RCC 7860 (cell line): Measurements from ENCODE around the gene PTPRE.
"Not testable (repeated sequence)": the region's sequence is repeated elsewhere in the genome, so short reads cannot be mapped to it uniquely, and the experiment has no call there.

ENCODE experiments used
- DNase-seq: peaks from one replicate; pipeline ENCODE4 v3.0.0-alpha.2; 2015; ENCODE audit warnings: low spot score
- FAIRE-seq: peaks from 2 replicates; lab custom pipeline; 2012; peaks lifted over from hg19 to GRCh38; lab: Jason Lieb, UNC

Gene PTPRE

DNA sequence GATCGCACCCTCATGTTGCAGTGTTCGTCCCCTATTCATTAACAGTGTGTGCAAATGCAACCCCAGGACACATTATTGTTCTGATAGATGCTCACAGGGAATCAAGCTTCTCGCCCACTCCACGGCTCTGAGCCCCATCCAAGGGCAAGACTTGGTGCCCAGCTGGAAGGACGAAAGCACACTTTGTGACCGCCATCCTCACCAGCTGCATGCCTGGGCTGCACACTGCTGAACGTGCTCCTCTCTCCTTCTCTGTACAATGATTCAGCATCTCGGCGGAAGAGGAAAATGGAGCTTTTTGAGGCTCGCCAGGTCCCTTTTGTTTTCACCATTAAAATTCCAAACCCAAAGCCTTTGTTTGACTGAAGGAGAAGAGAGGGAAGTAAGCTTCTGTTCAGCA lies 177.5 kb downstream of the PTPRE start:
- no peak for DNase-seq
- no peak for FAIRE-seq

DNA sequence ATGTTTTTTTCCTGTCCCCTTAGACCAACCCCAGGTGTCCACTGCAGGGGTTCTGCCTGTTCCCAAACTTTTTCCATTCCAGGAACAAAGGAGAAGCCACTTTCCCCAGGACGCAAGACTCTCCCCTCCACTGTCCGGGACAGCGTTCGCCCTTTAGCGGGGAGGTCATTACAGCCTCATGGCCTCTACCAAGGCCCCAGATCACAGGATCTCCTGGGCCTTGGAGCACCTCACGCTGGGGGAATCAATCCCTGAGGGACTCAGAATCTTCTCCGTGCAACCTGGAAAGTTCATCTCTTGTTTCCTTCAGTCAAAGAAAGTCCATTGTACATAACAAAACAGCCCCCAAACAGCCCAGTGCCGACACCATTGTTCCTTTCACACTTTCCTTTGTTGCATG lies 178.1 kb downstream of the PTPRE start:
- FAIRE-seq, result no peak
- no peak for DNase-seq

DNA sequence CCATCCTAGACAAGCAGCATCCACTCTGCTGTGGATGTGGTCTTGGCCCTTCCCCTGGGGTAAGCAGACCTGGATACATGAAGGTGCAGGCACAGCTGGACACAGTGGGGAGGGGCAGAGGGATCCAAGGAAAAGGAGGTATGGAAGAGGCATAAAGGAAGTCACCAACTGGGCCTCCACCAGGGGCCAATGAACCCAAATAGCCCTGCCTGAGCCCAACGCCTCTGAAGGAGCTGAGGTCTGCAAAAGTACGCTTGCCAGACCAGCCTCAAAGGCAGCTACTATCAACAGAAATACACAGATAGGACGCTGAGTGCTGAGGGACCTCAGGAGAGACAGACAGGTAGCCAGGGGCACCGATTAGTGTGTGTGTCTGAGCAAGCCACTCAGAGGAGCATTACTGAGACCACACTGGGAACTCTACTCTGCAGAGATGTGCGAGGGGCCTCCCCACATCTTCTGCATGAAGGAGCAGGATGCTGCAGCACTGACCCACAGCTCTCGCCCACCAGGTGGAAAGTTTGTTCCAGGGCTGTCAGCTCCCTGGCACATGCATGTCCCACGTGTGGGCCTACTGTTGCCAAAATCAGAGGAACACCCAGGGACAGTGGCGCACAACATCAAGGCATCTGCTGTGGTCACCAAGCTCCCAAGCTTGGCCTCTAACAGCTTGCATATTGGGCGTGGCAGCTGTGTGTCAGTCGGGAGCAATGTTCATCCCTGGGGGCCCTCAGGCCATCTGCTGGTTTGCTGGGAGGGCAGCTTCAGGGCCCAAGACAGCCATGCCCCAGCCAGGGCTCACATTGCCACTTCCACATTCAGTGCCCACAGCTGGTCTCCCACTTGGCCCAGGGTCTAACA lies 179.3 kb downstream of the PTPRE start:
- DNase-seq (no peak), FAIRE-seq (no peak)

DNA sequence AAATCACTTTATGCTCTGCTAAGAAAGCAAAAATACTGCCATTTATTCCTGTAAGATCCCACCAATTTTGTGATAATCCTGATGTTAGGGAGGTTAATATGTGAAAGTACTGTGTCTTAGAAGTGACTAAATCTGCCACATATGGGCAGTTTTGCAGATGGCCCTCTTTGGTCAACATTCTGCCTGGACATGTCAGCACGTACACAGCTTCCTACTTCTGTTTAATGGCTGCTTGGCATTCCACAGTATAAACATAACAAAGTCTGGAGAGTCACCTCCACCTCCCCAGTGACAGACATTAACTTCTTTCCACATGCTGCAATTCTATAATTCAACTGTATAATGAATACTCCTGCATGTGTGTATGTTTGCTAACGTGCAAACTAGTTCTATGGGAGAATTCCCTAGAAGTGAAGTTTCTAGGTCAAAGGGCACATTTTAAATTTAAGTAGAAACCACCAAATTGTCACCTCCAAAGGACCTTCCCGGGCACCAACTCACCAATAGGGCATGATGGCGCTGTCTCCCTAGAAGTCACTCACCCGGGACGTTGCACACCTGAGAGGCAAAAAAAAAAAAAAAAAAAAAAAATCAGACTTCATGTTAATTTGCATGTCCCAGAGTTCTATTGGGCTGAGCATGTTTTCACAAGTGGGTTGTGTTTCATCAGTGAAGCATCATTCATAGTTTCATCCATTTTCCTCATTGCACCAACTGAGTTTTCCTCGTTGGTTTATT lies 180.4 kb downstream of the PTPRE start:
- FAIRE-seq (no peak), DNase-seq (no peak)

DNA sequence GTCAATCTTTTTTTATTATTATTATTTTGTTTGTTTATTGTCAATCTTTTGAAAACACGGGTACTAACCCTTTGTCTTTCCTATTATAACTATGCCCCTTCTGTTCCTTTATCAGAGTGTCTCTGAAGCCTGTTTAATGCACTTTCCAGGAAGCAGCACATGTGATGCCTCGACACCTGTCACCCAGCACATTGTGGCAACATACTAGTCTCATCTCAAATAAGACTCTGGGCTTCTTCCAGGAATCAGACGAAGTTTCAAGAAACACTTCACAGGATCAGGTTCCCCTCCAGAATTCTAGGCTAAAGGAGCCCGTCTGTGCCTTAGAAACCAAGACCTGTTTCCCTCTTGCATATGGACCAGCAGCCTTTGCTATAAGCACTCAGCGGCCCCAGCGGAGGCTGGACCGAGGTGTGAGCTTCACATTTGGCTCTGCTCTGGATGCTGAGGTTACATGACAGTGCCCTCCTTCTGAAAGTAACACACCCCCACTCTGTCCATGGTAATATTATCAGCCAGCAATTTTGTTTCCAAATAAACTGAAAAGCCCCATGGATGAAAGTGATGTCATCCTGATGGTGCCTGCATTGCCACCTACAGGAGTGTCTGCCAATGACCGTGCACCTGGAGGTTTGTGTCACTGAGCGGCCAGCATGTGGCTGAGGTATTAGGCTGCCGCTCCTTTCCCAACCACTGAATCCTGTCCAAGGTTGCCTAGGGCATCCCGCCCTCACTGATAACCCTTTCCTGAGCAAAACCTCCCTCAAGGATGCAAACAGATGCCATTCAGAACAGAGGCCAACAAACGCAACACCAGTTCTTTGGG lies 181.2 kb downstream of the PTPRE start:
- no peak for FAIRE-seq
- no peak for DNase-seq

DNA sequence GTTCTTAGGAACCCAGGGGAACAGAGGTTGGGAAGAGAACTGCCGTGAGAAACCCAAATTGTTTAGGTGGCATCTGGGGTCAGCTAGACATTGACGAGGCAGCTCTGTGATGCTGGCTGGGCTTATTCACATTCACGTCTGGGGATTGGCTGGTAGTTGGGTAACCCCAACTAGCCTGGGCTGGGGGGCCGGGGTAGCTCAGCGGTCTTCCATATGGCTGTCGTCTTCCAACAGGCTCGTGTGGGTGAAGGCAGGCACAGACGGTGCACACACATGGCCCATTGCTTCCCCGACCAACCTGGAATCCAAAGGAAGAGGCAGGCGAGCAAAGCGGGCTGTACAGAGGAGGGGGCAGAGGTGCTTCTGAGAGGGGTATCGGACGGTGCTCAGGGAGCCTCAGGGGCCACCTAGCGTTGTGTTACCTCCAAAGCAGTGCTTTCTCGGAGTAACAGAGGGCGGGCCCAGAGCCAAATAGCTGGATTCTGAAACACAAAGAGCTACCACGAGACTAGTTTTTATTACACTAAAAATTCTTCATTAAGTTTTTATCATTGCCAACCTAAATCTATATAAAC lies 184.8 kb downstream of the PTPRE start:
- FAIRE-seq (no peak), DNase-seq (no peak)

DNA sequence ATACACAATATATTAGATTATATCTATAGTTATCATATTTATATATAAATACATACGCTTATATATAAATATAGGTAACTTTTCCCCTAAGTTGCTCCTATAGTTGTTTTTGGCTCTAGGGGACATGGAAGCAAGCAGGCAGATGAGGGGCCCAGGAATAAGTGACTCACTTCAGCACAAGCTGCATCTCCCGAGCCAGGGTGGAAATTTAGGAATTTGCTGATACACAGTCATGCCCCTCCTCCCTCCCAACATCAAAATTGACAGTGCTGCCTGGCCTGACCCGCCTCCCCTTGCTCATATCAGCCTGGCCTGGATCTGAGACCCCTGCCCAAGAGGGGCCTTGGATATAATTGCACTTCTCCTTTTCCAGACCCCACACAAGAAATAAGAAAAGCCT lies 185.6 kb downstream of the PTPRE start:
- no peak for FAIRE-seq
- DNase-seq, result no peak

DNA sequence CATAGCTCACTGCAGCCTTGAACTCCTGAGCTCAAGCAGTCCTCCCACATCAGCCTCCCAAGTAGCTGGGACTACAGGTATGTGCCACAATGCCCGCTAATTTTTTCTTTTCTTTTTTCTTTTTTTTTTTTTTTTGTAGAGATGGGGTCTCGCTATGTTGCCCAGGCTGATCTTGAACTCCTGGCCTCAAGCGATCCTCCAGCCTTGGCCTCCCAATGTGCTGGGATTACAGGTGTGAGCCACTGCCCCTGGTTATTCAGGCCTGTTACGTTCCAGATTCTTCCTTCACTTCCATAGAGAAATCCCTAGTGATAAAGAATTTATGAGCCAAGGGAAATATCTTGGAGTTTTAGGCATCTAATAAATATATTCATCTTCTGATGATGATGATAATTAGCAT lies 187.7 kb downstream of the PTPRE start:
- FAIRE-seq, DNase-seq: not testable (repeated sequence)

DNA sequence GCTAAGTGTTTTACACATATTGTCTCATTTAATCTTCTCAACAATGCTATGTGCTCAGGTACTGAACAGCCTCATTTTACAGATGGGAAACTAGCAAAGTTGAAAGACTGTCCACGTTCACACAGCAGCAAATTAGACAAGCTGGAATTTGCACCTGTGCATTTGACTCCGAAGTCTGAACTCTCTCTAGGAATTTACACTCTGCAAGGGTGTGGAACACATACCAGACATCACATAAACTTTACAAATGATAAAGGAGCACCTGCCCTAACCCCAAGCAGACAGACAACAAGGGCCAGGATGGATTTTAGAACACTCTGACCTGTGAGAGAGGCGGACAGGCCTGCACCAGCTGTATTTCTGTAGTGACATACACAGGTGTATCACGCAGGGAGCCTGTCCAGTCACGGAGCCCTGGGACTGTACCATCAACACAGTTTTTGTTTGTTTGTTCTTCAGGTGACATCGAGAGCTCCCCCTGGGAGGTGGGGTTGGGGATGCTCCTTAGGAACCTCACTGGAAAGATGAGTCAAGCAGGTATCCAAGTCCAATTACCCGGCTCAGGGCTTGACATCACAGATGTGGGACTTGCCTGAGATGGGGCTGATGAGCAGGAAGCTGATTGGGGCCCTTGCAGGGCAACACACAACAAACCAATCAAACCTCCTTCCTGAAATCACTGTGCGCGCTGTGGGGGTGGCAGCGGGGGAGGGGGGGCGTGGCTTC lies 188.3 kb downstream of the PTPRE start:
- DNase-seq (no peak), FAIRE-seq (no peak)

DNA sequence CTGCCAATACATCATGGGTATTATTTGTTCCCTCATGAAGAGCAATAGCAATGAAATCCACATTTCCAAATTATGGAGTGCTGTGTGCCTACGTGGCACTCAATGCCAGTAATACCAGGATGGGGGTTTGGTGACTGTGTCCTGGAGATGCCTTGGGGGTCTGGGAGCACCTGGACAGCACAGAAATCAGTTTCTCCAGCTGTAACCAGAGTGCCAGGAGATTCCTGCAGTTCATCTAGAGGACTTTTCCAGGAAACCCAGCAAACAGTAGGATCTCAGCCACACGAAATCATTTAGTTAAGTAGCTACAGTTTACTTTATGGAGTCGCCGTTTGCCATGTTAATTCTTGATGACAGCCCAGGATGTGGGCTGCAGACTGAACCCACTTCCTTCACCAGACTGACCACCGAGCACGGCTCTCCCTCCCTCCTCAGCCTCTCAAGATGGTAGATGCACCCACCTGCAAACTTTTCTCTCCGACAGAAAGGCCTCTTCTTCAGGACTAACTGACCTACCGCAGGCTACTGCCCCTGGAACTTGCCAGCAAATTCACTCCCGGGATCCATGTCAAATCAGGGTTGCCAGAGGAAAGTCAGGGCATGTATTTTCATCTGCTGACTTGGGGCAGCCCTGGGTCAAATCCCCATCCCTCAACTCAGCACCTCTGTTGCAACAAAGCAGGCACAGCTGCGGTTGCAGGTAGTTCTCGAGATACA lies 189.0 kb downstream of the PTPRE start:
- no peak for FAIRE-seq
- no peak for DNase-seq

DNA sequence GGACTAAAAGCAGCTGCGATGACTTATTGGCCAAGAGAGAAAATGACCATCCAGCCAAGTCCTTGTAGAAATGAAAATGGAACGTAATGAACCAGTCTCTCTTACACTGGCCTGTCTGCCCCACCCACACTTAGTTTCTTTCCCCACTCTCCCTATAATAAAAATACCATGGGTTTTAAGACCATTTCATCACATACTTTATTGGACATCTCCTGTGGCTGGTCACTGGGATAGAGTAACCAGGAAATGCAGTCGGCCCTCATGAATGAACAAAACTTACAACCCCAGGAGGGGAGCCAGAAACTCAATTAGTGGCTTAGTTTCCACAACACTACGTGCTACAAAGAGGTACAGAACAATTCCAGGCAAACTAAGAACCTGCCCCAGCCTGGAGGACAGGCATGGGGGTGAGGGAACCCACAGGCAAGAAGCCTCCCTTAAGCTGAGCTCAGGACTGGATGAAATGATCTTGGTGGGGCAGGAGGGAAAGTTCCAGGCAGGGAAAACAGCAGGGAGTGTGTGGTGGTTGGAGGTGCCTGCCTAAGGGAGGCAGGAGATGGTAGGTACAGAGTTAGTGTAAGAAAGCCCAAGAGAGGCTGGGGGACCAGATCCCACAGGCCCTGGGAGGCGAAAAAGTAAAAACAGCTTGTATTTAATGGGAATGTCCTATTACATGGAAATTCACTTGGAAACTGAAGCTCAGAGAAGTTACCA lies 189.7 kb downstream of the PTPRE start:
- FAIRE-seq (no peak), DNase-seq (no peak)

DNA sequence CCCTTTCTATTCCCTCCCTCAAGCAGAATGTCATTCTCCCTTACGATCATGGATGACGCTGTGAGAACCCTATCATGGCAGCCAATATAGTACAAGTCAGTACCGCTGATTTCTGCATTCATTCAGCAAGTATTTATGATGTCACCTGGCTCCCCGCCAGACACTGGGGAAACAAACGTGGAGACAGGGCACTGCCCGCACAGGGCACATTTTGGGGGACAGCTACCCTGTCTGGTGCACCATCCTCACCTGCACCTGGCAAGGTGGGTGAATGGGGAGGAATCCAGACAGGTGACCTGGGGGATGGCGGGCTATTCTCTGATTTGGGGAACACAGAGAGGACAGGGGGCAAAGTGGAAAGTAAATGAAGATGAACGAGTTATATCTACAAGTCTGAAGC lies 190.9 kb downstream of the PTPRE start:
- no peak for FAIRE-seq

DNA sequence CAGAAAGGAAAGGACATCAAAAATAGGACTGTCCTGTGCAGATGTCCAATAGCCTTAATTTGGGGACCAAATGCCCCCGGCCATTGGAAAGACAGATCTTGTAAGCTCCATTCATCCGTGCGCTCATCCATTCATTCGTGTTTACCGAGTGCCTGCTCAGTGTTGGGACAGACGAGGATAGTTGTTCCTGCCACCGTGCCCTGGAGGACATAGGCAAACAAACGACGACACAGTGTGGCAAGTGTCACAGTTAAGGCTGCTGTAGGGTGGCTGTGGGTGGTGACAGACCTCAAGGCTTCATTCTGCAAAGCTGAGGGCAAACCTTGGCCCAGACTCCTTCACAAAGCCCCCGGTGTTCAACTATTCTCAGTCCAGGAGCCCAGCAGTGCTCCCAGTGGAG lies 191.7 kb downstream of the PTPRE start:
- FAIRE-seq, result no peak
- DNase-seq, result no peak

More for the DNA sequence above, 190.9 kb downstream of the PTPRE start:
- DNase-seq, result no peak

DNA sequence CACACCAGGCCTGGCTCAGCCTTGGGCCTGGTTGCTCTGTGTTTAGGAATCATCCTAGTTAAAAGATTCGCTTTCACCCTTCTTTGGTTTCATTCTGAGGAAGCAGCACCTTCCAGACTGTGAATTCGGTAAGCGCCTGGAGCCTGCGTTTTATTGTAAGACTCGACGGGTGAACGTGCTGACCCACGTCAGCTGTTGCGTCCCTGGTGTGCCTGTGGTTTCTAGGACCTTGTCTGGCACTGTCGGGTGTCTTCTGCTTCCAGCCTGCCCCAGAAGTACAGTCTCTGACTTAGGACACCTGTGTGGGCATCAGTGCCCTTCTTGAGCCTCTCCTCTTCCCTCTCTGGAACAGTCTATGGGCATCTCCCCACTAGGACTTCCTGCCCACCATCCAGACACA lies 193.0 kb downstream of the PTPRE start:
- no peak for FAIRE-seq
- no peak for DNase-seq

DNA sequence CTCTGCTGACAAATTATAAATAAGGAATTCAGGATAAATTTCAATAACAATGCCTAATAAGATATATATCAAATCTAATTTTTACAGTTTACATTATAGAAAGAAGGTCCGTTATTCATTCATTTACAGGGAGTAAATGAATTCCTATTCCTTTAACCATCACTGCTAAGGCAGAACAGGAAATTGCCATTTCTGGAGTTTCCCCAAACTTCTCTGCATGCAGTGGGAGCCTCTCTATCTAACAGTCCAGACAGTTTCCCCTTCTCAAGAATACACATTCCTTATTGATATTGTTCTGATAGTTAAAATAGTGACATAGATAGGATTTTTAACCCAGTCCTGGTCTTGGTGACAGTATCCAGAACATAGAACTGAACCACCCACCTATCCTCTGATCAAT lies 195.0 kb downstream of the PTPRE start:
- DNase-seq (no peak), FAIRE-seq (no peak)

DNA sequence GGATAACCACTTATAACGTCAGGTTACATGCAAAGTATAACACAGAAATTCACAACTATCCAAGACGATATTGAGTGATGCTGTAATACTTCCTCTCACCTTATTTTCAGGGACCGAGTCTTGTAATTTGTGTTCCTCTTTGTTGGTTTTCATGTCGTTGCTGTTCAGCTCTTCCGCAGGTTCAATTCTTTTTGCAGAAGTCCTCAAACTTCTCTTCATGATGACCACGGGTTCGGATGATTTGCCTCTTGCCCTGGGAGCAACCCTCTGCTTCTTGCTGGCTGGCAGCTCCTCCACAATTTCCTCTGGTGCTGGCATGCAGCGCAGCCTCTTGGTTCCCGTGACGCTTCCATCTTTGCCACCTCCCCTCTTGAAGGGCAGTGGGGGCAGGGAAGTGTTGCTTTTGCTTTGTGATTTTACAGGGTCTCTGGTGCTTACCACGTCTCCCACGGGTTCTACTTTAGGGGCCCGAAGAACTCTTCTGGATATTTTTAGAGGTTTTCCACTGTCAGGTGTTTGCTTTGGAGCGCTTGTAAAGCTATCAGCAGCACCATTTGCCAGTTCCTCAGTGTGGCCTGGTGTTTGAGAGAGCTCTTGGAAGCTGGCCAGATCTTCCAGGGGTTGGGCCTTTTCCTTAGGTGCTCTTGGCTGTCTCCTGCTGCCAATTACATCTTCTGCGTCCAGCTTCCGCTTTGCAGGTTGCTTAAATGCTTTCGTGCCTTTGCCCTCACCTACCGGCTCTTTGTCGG lies 195.8 kb downstream of the PTPRE start:
- FAIRE-seq (no peak), DNase-seq (no peak)

DNA sequence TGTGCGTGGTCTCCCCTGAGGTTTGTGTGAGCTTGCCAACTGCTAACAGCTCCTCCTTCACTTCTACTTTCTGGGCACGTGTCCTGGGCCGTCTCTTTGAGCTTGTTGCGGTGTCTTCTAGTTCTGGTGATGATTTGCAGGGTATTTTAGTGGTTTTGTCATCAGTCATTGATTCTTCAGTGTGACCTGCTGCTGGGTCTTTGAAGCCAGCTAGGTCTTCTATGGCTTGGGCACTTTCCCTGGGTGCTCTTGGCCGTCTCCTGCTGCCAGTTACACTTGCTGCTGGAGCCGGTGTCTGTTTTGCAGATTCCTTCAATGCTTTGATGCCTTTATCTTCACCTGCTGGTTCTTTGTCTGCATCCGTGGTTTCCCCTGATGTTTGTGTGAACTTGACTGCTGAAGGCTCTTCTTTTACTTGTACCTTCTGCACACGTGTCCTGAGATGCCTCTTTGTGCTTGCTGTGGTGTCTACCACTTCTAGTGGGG lies 196.4 kb downstream of the PTPRE start:
- DNase-seq (no peak), FAIRE-seq (no peak)

DNA sequence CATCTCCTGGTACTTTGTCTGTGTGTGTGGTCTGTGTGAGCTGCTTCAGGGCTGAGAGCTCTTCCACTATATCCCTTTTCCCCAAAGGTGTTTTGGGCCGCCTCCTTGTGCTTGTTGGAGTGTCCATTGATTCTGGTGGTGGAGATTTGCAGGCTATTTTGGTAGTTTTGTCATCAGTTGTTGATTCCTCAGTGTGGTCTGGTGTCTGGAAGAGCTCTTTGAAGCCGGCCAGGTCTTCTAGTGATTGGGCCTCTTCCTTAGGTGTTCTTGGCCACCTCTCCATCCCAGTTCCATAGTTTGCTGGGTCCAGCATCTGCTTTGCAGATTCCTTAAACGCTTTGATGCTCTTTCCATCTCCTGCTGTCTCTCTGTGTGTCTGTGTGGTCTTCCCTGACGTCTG lies 198.5 kb downstream of the PTPRE start:
- DNase-seq (no peak), FAIRE-seq (no peak)
